Left kidney (tissue), 2 donors: ENCODE measurements around the gene GINM1. TPM values are rescaled to one million over a fixed set of nuclear protein-coding genes. Genes with fewer than 3 reads are reported as not detected.

Source experiments
- DNase-seq: peaks from one replicate; pipeline ENCODE4 v3.0.0-alpha.2; 2013
- polyA plus RNA-seq: library from polyadenylated mRNA; unstranded; fragments of 120-200 nt; gene quantifications from one replicate; pipeline ENCODE4 v1.2.1, GENCODE V29; 2013; ENCODE audit not compliant: insufficient read length

GINM1 gene
- polyA plus RNA-seq, 1 donor = 95.2 TPM

GRCh38 chr6:149586149-149586548 is 20.0 kb downstream of the GINM1 start:
- no peak for DNase-seq

GRCh38 chr6:149592983-149593382 is 26.8 kb downstream of the GINM1 start:
- DNase-seq = no peak

GRCh38 chr6:149593408-149593807 is 27.2 kb downstream of the GINM1 start:
- peak; percentile 18 for DNase-seq

GRCh38 chr6:149600508-149600907 is 34.3 kb downstream of the GINM1 start:
- no peak for DNase-seq

- DNase-seq = no peak
These were observed 42.3 kb downstream of the GINM1 start for GRCh38 chr6:149608381-149608982.

- no peak for DNase-seq
These were observed 48.2 kb downstream of the GINM1 start for GRCh38 chr6:149614337-149614736.

- no peak for DNase-seq
These were observed 49.6 kb downstream of the GINM1 start for GRCh38 chr6:149615805-149616204.

GRCh38 chr6:149627672-149628071 is 61.5 kb downstream of the GINM1 start:
- no peak for DNase-seq

- DNase-seq = no peak
These were observed 62.8 kb downstream of the GINM1 start for GRCh38 chr6:149628875-149629510.

GRCh38 chr6:149634315-149634714 is 68.1 kb downstream of the GINM1 start:
- DNase-seq = no peak

GRCh38 chr6:149636124-149636523 is 69.9 kb downstream of the GINM1 start:
- no peak for DNase-seq

Other genes starting within 250 kb of the GINM1 start
- 98.7 TPM for gene TAB2, start 248.7 kb upstream of the GINM1 start, polyA plus RNA-seq
- 1.0 TPM for gene SUMO4, start 166.1 kb upstream of the GINM1 start, polyA plus RNA-seq
- 0.70 TPM for gene ZC3H12D, start 81.4 kb upstream of the GINM1 start, polyA plus RNA-seq
- 66.2 TPM for gene PPIL4, start 20.3 kb upstream of the GINM1 start, polyA plus RNA-seq
- gene KATNA1, start 82.3 kb downstream of the GINM1 start, polyA plus RNA-seq = 32.6 TPM
- gene LATS1, start 151.7 kb downstream of the GINM1 start, polyA plus RNA-seq = 37.9 TPM
- 67.9 TPM for gene NUP43, start 180.2 kb downstream of the GINM1 start, polyA plus RNA-seq
- gene PCMT1, start 183.4 kb downstream of the GINM1 start, polyA plus RNA-seq = 89.1 TPM